Suppressor macrophage (primary cell): ENCODE results near the gene IPPK.
"Not testable (repeated sequence)": the region's sequence is repeated elsewhere in the genome, so short reads cannot be mapped to it uniquely, and the experiment has no call there.

Experiments used
- DNase-seq, 4 experiments: peaks; one replicate each; pipeline ENCODE4 v3.0.0-alpha.2; 2020 to 2022

IPPK gene

DNA sequence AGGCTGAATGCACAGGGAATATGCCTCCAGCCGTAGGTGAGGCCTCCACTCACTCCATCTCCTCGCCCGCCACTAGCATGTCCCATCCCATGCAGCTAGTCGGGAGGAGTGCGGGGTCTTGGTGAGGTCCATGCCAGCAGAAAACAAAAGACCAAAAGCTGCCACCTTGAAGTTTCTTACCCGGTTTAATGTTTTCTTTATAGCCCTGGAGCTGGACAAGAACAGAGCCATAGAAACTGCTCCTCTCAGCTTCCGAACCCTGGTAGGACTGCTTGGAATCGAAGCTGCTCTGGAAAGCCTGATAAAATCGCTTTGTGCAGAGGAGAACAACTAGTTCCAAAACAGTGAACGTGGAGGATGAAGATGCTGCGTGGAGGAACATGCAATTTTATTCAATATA lies 57.1 kb downstream of the IPPK start:
- no peak for DNase-seq

GRCh38 chr9:92612292-92612691 lies 57.6 kb downstream of the IPPK start:
- DNase-seq = no peak

GRCh38 chr9:92611621-92612285 lies 58.2 kb downstream of the IPPK start:
- no peak for DNase-seq

DNA sequence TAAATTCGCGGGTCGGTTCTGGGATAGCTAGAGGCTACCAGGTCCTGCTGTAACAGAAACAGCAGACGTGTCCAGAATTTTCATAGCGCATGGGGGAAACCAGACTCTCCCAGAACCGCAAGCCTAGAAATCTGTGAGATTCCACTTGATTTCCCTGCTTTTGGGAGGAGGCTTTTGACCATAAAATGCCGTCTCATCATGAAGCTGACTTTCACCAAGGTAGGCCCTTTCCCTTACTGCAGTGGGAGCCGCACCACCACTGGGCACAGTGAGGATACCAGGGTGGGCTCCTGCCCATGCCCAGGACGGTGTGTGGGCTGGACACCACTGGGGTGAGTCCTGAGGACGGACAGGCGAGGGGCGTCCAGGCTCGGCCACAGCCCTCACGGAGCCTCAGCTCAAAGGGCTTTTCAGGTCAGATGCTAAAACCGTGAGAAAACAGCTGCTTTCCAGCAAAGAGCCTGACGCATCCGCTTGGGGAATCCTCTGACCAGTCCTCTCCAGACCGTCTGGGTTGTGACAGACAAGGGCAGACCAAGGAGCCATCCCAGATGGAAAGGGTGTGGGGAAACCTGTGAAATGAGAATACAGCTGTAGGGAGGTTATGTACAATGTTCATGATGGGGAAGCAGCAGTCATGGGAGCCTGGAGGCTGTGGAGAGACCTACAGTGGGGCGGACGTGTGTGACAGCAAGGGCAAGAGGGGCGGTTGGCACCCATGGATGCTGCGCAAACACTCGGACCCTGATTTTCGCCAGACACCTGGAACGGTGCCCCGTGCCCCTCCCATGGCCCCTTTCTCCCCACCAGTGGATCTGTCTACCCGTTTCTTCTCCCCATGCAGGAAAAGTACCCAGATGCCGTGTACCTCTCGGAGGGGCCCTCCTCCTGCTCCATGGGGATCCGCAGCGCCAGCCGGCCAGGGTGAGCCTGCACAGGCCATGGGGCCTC lies 59.2 kb downstream of the IPPK start:
- DNase-seq = no peak

DNA sequence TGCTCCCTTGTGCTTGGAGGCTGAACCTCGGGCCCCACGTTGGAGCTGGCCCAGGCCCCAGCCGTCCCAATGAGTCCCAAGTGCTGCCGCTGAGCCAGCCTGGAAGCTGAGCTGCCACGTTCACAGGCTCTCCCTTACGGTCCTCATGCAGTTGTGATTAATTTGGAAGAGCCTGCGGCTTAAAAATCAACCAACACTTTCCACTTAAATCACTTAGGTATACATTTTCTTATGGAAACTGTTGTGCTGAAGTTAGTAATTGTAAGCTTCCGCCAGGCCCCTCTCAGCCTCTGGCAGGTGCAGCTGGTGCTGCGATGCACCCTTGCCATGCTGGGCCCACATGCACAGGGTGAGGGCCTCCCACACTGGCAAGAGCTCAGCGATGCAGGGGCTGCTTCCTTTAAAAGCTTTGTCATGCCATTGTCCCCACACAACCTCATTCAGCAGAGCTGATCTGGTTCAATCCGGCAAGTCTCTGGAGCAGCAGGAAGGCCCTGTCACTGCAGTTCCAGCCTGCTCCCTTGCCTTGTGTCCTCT lies 61.0 kb downstream of the IPPK start:
- no peak for DNase-seq

DNA sequence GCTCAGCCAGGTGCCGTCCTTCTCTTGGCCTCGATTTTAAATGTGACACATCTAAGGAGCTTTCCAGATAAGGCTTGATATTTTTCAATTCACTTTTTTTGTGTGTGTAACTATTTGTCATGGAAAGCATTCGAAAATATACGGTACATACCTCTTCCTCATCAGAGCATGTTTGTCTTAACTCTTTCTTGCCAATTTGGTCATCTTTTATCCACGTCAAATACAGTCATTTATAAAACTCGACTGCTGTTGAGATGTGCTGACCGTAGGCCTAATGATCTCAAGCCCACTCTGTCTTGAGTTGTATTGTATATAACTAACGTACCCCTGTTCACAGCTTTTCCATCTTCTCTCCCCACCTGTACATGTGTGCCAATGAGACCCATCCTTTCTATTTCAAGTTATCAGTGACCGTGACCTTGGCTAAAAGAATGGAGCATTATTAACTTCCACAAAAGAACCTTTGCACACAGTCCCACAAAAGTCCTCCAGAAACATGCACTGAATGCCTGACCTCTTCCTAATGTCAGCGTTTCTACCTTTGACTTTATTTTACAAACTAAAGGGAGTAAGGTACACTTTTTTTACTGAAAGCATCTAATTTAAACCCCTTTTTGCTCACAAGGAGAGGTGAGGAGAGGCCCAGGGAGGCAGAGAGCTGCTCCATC lies 61.6 kb downstream of the IPPK start:
- DNase-seq = no peak

DNA sequence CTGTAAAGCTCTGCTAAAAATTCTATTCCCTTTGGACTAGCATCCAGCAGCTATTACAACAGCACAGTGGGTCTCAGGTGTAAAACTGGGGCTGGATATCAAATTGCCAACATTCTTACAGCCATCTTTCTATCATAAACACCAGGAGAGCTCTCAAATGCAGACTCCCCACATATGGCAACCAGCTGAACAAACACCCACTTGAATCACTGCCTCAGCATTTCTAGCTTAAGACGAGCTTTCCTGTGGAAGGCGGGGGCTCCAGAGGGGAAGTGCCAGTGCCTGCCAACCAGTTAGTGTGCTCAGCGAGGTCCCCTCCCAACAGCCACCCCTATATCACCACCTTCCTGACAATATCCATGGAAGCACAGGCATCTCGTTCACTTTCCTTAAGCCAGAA lies 62.2 kb downstream of the IPPK start:
- DNase-seq = peak in 2 of 4 experiments; percentile 9 to 28

DNA sequence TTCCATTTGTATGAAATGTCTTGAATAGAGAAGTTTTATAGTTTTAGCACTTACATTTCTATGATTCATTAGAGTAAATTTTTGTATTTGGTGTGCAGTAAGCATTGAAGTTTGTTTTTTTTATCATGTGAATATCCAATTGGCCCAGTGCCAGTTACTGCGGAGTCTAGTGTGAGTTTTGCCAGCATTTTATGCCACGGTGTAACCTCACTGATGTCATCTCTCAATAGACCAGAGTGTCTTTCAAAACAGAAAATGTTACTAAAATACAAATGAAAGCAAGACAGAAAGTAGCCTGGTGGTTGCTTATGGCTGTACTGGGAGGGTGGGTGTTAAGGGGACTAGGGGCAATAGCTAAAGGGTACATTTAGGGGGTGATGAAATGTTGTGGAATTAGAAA lies 62.8 kb downstream of the IPPK start:
- peak in 1 of 4 experiments; percentile 8 for DNase-seq

DNA sequence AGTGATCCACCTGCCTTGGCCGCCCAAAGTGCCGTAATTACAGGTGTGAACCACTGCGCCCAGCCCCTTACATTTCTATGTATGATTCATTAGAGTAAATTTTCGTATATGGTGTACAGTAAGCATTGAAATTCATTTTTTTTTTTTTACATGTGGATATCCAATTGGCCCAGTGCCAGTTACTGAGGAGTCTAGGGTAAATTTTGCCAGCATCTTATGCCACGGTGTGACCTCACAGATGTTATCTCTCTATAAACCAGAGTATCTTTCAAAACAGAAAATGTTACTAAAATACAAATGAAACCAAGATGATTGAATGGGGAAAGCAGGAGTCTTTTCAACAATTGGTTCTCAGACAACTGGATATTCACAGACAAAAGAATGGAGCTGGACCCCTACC lies 64.7 kb downstream of the IPPK start:
- DNase-seq = no peak

- no peak for DNase-seq
These were observed 65.9 kb downstream of the IPPK start for GRCh38 chr9:92603990-92604389.

- no peak for DNase-seq
These were observed 66.8 kb downstream of the IPPK start for GRCh38 chr9:92603100-92603499.

- DNase-seq = no peak
These were observed 67.5 kb downstream of the IPPK start for GRCh38 chr9:92602413-92602812.

DNA sequence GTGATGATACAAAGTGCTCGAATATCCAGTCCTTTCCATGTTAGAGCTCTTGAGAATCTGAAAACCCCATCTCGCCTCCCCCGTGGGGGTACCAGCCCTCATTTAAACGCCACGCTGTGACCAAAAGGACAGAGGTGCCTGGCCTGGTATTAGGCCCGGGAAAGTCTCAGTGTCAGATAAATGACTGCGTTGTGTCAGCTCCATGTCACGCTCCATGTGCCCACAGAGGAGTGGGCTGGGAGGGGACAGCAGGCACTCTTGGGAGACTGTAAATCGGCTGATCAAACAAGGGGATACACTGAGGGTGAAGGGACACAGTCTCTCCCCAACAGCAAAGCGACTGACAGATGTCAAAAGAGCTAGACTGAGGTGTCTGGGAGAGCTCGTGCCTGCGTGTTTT lies 68.5 kb downstream of the IPPK start:
- no peak for DNase-seq

GRCh38 chr9:92600462-92601261 lies 69.3 kb downstream of the IPPK start:
- no peak for DNase-seq

DNA sequence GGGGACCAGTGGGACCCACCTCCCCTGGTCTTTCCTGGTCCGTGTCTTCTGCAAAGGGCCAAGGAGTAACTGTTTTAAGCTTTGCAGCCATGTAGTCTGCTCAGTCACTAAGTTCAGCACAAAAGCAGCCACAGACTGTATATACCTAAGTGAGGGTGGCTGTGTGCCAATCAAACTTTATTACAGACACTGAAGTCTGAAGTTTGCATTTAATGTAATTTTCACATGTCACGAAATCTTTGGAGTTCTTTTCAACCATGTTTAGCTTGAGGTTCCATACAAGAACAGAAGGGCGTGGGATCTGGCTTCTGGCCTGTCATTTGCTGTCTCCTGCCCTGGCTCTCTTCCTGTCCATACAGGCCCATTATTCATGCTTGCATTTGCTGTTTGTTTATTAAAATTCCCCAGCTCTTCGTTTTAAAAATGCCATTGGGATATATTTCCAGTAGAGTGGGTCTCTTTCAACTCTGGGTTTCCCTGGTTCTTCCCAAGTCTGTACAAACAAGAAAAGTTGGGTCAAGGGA lies 69.9 kb downstream of the IPPK start:
- DNase-seq = no peak

- no peak for DNase-seq
These were observed 71.5 kb downstream of the IPPK start for GRCh38 chr9:92598382-92598781.

DNA sequence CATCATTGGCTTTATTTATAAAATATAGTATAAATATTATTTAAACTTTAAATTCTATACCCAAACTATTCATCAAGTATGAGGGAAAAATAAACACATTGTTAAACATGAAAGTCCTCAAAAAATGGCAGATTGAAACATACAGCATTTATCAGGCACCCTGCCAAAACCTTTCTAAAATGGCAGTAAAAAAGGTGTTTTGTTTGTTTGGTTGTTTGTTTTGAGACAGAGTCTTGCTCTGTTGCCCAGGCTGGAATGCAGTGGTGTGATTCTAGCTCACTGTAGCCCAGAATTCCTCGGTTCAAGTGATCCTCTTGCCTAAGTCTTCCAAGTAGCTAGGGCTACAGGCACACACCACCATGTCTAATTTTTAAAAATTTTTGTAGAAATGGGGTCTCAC lies 74.0 kb downstream of the IPPK start:
- no peak for DNase-seq

DNA sequence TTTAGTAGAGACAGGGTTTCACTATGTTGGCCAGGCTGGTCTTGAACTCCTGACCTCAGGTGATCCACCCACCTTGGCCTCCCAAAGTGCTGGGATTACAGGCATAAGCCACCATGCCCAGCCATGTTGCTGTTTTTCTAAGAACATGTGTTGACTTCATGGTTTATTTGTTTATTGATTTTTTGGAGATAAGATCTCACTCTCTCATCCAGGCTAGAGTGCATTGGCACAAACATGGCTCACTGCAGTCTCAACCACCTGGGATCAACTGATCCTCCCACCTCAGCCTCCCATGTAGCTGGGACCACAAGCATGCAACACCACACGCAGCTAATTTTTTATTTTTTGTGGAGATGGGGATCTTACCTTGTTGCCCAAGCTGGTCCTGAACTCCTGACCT lies 74.9 kb downstream of the IPPK start:
- not testable (repeated sequence) for DNase-seq

GRCh38 chr9:92592946-92593861 lies 76.7 kb downstream of the IPPK start:
- DNase-seq = no peak

DNA sequence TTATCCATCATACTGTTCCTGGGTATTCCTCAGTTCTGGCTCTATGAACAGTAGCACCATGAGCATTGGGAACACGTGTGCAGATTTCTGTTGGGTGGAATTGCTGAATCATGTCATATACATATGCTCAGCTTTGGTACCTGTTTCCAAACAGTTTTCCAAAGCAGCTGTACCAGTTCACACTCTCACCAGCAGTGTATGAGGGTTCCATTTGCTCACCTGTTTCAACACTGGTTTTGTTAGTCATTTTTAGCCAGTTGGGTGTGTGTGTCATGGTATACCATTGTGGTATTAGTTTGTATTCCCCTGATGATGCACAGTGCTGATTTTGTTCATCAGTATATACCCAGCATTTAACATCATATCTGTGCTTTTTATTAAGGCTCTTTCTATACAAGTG lies 77.4 kb downstream of the IPPK start:
- no peak for DNase-seq

GRCh38 chr9:92590377-92590776 lies 79.6 kb downstream of the IPPK start:
- DNase-seq = peak; percentile 32 to 63 (median 56)
